ENCODE results near the gene VPS45.
A peak's percentile ranks its signal among the peaks of the same experiment; 100 is the strongest.
"Not testable (repeated sequence)": the region's sequence is repeated elsewhere in the genome, so short reads cannot be mapped to it uniquely, and the experiment has no call there.

VPS45 gene, protein sequence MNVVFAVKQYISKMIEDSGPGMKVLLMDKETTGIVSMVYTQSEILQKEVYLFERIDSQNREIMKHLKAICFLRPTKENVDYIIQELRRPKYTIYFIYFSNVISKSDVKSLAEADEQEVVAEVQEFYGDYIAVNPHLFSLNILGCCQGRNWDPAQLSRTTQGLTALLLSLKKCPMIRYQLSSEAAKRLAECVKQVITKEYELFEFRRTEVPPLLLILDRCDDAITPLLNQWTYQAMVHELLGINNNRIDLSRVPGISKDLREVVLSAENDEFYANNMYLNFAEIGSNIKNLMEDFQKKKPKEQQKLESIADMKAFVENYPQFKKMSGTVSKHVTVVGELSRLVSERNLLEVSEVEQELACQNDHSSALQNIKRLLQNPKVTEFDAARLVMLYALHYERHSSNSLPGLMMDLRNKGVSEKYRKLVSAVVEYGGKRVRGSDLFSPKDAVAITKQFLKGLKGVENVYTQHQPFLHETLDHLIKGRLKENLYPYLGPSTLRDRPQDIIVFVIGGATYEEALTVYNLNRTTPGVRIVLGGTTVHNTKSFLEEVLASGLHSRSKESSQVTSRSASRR

GRCh38 chr1:150067184-150068108, at the start of gene VPS45:
VPS45 (plus strand) TSS chr1:150067776; CDS start chr1:150067858, 82 bp downstream.
- DNase-seq, result peak; percentile 91

GRCh38 chr1:150018165-150018564, 49.4 kb upstream of the VPS45 start:
- DNase-seq, result no peak

DNA sequence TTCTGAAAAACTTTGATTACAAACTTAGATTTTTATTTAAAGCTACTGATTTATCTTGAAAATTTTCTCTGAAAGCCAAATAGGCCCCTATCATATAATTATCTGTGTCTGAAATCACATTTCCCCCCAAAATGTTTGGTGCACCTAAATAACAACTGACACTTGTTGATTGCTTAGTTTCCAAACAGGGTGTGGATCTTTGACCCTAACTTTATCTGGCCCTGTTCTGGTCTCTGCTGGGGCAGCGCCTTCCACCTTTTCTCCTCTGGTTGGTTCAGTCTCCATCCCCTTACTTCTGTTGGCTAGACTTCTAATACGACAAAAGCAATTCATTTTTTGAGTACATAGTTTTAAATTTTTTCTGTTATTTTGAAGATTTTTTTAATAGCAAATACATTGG, 46.9 kb upstream of the VPS45 start:
- DNase-seq, result no peak

- DNase-seq, result no peak
Measured at GRCh38 chr1:150021191-150021694, 46.3 kb upstream of the VPS45 start.

DNA sequence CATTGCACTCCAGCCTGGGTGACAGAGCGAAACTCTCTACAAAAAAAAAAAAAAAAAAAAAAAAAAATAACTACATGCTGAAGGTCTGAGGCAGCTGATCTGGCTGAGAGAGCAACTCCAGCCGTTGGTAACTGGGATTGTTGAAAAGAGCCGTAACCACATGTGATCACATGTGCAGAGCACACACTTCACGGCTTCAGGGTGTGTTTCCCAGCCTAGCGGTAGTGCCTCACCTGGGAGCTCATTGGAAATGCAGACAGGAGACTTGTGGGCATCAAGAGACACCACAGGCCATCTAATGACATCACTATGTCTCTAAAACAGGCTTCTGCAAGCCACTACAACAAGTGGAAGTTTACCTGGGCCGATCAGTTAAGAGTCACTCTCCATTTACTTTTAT, 45.2 kb upstream of the VPS45 start:
- no peak for DNase-seq

GRCh38 chr1:150024156-150024555, 43.4 kb upstream of the VPS45 start:
- DNase-seq, result no peak

DNA sequence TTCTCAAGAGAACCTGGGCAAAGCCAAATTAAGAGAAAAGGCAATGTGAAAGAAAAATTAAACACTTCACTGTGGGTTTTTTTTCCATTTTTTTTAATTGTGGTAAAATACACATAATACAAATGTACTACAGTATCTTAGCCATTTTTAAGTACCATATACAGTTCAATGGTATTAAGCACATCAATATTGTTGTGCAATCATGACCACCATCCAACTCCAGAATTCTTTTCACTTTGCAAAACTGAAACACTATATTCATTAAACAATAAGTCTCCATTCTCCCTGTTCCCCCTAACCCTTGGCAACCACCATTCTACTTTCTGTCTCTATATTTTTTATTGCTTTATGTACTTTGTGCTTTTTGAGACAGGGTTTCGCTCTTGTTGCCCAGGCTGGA, 39.3 kb upstream of the VPS45 start:
- no peak for DNase-seq

DNA sequence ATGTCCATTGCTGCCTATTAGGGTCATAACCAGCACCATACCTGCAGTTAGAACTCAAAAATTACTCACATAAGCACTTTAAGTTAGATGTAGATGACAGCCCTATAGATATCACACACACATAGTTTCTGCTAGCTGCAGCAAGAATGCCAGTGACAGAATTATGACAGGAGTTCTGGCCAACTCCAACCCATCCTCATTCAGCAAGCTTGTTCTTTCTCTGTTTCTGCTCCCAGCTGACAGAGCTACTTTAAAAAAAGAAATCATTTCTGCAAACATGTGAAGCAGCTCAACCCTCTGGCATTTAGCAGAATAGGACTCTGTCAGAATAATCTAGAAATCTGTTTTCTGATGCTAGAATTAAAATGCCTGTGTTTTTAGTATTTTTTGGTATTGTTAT, 33.2 kb upstream of the VPS45 start:
- DNase-seq, result no peak

DNA sequence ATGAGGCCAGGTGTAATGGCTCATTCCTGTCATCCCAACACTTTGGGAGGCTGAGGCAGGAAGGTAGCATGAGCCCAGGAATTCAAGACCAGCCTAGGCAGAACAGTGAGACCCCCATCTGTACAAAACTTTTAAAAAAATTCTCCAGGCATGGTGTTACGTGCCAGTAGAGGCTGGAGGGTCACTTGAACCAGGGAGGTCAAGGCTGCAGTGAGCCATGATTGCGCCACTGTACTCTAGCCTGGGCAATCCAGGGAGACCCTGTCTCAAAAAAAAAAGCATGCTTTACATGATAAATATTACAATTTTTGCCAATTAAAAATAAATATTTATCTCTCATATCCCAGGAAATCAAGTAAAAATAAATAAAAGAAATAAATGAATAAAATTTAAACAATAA, 17.6 kb upstream of the VPS45 start:
- no peak for DNase-seq

- no peak for DNase-seq
Measured at GRCh38 chr1:150051089-150051373, 16.5 kb upstream of the VPS45 start.

DNA sequence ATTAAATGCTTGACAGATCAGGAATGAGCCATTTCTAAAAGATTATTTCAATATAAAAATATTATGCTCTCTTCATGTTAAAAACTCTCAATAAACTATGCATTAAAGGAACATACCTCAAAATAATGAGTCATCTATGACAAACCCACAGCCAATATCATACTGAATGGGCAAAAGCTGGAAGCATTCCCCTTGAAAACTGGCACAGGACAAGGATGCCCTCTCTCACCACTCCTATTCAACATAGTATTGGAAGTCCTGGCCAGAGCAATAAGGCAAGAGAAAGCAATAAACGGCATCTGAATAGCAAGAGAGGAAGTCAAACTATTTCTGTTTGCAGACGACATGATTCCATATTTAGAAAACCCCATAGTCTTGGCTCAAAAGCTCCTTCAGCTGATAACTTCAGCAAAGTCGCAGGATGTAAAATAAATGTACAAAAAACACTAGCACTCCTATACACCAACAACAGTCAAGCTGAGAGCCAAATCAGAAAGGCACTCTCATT, 15.6 kb upstream of the VPS45 start:
- not testable (repeated sequence) for DNase-seq

DNA sequence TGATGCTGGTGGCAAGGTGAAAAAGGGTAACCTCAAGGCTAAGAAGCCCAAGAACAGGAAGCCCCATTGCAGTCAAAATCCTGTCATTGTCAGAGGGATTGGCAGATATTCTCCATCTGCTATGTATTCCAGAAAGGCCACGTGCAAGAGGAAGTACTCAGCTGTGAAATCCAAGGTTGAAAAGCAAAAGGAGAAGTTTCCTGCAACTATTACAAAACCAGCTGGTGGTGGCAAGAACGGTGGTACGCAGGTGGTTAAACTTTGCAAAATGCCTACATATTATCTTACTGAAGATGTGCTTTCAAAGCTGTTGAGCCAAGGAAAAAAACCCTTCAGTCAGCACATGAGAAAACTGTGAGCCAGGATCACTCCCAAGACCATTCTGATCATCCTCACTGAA, 13.7 kb upstream of the VPS45 start:
- no peak for DNase-seq

DNA sequence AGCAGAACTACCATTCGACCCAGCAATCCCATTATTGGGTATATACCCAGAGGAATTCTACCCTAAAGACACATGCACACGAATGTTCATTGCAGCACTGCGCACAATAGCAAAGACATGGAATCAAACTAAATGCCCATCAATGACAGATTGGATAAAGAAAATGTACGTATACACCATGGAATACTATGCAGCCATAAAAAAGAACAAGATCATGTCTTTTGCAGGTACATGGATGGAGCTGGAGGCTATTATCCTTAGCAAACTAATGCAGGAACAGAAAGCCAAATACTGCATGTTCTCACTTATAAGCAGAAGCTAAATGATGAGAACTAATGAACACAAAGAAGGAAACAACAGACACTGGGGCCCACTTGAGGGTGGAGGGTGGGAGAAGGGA, 12.1 kb upstream of the VPS45 start:
- DNase-seq, result not testable (repeated sequence)

DNA sequence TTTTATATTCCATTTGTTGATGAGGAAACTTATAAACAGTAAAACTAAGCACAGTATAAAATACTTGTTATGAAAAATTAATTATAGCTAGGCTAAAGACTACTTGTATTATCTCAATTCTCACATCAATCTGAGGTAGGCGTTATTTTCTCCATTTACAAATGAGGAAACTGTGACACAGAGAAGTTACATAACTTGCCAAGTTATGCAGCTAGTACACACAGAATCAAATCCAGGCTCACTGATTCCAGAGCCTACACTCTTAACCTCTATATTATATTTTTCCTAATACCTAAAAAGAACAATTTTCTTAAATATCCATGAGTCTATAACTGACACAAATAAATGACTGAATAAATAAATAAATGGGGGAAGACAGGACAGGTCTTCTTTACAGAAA, 11.2 kb upstream of the VPS45 start:
- DNase-seq, result no peak

DNA sequence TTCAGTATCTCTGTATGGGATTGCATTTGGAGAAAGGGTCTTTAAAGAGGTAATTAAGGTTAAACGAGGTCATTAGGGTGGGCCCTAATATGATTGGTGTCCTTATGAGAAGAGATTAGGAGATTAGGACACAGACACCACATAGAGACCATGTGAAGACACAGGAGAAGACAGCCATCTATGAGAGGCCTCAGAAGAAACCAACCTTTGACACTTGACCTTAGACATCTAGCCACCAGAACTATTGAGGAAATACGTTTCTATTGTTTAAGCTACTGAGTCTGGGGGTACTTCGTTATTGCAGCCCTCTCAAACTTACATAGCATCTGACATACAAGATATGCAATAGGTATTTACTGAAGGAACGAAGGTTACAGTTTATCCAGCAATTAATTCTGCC, 7.3 kb upstream of the VPS45 start:
- DNase-seq, result no peak

DNA sequence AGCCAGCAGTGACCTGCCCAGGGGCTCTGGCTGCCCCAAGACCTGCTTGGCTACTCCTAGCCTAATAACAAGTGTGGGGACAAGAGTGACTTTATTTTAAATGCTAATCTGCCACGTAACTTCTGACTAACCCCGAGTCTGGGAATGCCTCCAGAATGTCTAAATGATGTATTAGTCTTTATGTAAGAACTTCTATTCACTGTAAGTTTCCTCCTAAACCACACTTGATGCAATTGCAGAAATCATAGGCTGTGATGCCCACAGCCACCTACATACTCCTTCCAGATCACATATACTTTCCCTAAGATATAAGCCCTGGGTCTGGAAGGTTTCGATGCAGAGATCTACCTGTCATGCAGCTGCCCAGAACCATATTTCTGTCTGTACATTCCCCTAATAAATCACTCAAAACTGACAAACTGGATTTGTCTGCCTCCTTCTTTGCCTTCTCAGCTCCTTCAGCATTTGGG, 5.9 kb upstream of the VPS45 start:
- DNase-seq, result peak; percentile 90

DNA sequence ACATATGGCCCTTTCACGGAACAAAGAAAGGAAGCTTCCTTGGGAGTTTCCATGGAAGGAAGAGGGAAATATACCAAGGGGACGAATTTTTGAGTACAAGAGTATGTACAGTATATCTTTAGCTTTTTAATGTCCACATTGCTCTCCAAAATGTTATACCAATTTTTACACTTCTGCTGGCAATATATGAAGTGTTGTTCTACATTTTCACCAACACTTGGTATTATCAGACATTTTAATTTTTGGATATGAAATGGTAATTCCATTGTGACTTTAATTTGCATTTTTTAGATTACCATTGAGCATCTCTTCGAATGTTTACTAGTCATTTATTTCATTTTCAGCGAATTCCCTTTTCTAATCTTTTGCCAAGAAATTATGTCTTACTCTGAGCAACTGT, 5.5 kb upstream of the VPS45 start:
- no peak for DNase-seq

GRCh38 chr1:150065184-150065871, 2.2 kb upstream of the VPS45 start:
- DNase-seq, result peak; percentile 77

GRCh38 chr1:150066328-150066727, 1.2 kb upstream of the VPS45 start:
- no peak for DNase-seq

DNA sequence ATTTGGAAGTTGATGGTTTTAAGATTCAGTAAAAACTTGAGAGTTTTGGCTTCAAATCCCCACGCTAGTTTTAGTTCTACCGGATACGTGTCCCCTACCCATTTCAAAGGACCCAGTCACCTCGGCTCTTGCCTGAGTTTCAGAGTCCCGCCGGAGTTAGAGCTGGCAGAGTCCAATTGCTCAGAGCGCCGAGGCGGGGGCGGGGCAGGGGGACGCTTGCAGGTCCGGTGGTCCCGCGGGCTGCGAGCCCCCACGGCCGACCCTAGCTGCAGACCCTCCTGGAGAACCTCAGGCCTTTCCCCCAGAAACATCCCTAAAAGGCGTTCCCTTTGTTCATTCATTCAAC, 765 bp upstream of the VPS45 start:
- DNase-seq, result no peak

DNA sequence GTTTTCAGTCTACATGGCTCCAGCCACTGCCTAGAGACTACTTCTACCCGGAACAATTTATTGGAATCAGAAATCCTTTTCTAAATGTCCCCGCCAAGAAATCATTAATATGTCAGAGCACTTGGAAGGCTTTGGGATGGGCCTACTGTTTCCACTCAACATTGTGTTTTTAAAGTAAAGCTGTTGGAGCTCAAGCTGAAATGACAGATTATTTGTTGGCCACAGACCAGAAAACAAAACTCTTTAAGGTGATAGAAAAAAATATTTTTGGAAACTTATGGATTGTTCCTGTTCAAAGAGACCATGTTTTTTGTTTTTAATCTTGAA, 496 bp downstream of the VPS45 start:
- no peak for DNase-seq

DNA sequence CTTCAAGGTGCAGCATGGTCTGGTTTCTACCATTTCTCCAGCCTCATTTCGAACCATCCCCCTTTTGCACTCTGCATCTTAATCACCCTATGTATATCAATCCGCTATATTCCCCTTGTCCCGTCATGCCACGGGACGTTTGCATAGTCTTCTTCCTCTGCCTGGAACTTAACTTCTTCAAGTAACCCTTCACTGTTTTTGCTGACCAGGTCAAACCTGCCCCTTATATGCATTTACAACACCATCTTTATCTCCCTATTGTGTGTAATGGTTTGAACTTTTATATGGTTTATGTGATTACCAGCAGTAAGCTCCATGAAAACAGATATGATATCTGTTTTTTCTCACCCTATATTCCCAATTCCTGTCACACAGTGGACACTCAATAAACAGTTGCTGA, 2.3 kb downstream of the VPS45 start:
- DNase-seq, result no peak

DNA sequence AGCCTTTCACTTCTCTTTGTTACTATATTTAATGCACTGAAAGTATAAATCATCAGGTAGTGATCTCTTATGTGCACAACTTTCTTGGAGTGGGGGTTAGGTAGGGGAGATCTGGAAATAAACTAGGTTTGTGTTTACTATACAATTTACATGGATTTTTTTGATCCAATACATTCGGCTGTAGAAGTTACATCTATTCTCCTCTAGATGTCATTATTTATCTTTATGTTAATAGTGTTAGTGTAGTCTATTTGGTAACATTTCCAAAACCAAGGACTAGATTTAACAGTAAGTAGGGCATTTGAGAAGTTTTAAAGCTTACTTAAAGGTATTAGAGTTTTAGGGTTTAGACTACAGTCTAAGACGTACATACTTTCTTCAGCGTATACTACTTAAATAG, 5.4 kb downstream of the VPS45 start:
- peak; percentile 60 for DNase-seq

Data from HCEC 1CT (cell line).